ENCODE data around the gene KIF19.
"Not testable (repeated sequence)": the region's sequence is repeated elsewhere in the genome, so short reads cannot be mapped to it uniquely, and the experiment has no call there.

Gene KIF19

GRCh38 chr17:74325743-74326379, at the start of gene KIF19:
Gene KIF19 (plus strand): TSS chr17:74326226. CDS start chr17:74326350, 124 bp downstream.
- DNase-seq, result no peak

GRCh38 chr17:74276541-74277009, 49.5 kb upstream of the KIF19 start:
- no peak for DNase-seq

- no peak for DNase-seq
These were observed 48.1 kb upstream of the KIF19 start for GRCh38 chr17:74277935-74278334.

GRCh38 chr17:74279617-74280016, 46.4 kb upstream of the KIF19 start:
- DNase-seq, result not testable (repeated sequence)

- no peak for DNase-seq
These were observed 45.9 kb upstream of the KIF19 start for GRCh38 chr17:74280093-74280513.

- DNase-seq, result no peak
These were observed 44.2 kb upstream of the KIF19 start for GRCh38 chr17:74281799-74282198.

- not testable (repeated sequence) for DNase-seq
These were observed 43.8 kb upstream of the KIF19 start for GRCh38 chr17:74282274-74282586.

- DNase-seq, result no peak
These were observed 43.2 kb upstream of the KIF19 start for GRCh38 chr17:74282587-74283370.

GRCh38 chr17:74283371-74283673, 42.7 kb upstream of the KIF19 start:
- no peak for DNase-seq

- DNase-seq, result no peak
These were observed 38.9 kb upstream of the KIF19 start for GRCh38 chr17:74287031-74287602.

GRCh38 chr17:74288785-74289184, 37.2 kb upstream of the KIF19 start:
- DNase-seq, result no peak

GRCh38 chr17:74289688-74290087, 36.3 kb upstream of the KIF19 start:
- DNase-seq, result no peak

GRCh38 chr17:74290340-74290739, 35.7 kb upstream of the KIF19 start:
- no peak for DNase-seq

GRCh38 chr17:74292495-74292894, 33.5 kb upstream of the KIF19 start:
- no peak for DNase-seq

- no peak for DNase-seq
These were observed 30.1 kb upstream of the KIF19 start for GRCh38 chr17:74295625-74296547.

GRCh38 chr17:74296548-74296936, 29.5 kb upstream of the KIF19 start:
- no peak for DNase-seq

- DNase-seq, result no peak
These were observed 28.1 kb upstream of the KIF19 start for GRCh38 chr17:74297941-74298340.

- DNase-seq, result no peak
These were observed 27.2 kb upstream of the KIF19 start for GRCh38 chr17:74298778-74299177.

- no peak for DNase-seq
These were observed 26.6 kb upstream of the KIF19 start for GRCh38 chr17:74299226-74300009.

- DNase-seq, result no peak
These were observed 22.7 kb upstream of the KIF19 start for GRCh38 chr17:74303305-74303704.

GRCh38 chr17:74304184-74304583, 21.8 kb upstream of the KIF19 start:
- no peak for DNase-seq

GRCh38 chr17:74305865-74306654, 20.0 kb upstream of the KIF19 start:
- no peak for DNase-seq

Measured in NCI-H1048 (cell line).